NB4 (cell line): ENCODE measurements around the gene UMOD.

Experiments
- POLR2A ChIP-seq: IDR thresholded peaks from 2 replicates; pipeline ENCODE4 v1.6.1; 2011; ENCODE audit warnings: mild to moderate bottlenecking; ENCODE audit not compliant: insufficient read length; ENCODE audit errors: extremely low read depth
- TF ChIP-seq, protein P1 (sequence below): IDR thresholded peaks from one replicate; pipeline ENCODE4 v1.5.1; 2012; ENCODE audit warnings: low read depth, low read length
- TF ChIP-seq, protein P2 (sequence below): IDR thresholded peaks from 2 replicates; pipeline ENCODE4 v1.6.1; 2011; ENCODE audit warnings: low read depth, low read length

- no peak for TF ChIP-seq POLR2A
- TF ChIP-seq, protein P1, sequence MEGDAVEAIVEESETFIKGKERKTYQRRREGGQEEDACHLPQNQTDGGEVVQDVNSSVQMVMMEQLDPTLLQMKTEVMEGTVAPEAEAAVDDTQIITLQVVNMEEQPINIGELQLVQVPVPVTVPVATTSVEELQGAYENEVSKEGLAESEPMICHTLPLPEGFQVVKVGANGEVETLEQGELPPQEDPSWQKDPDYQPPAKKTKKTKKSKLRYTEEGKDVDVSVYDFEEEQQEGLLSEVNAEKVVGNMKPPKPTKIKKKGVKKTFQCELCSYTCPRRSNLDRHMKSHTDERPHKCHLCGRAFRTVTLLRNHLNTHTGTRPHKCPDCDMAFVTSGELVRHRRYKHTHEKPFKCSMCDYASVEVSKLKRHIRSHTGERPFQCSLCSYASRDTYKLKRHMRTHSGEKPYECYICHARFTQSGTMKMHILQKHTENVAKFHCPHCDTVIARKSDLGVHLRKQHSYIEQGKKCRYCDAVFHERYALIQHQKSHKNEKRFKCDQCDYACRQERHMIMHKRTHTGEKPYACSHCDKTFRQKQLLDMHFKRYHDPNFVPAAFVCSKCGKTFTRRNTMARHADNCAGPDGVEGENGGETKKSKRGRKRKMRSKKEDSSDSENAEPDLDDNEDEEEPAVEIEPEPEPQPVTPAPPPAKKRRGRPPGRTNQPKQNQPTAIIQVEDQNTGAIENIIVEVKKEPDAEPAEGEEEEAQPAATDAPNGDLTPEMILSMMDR: no peak
- TF ChIP-seq, protein P2, sequence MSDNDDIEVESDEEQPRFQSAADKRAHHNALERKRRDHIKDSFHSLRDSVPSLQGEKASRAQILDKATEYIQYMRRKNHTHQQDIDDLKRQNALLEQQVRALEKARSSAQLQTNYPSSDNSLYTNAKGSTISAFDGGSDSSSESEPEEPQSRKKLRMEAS: no peak
These were observed 7.9 kb downstream of the UMOD start for GRCh38 chr16:20344611-20345010.
